DMS114 treated with DMSO at 0.1 percent for 48 hours (cell line): ENCODE results near the gene SNRNP40.

Experiments
- DNase-seq: peaks from one replicate; lab custom pipeline; 2025; ENCODE audit not compliant: unreplicated experiment; lab: John Stamatoyannopoulos, UW

SNRNP40 gene

DNA sequence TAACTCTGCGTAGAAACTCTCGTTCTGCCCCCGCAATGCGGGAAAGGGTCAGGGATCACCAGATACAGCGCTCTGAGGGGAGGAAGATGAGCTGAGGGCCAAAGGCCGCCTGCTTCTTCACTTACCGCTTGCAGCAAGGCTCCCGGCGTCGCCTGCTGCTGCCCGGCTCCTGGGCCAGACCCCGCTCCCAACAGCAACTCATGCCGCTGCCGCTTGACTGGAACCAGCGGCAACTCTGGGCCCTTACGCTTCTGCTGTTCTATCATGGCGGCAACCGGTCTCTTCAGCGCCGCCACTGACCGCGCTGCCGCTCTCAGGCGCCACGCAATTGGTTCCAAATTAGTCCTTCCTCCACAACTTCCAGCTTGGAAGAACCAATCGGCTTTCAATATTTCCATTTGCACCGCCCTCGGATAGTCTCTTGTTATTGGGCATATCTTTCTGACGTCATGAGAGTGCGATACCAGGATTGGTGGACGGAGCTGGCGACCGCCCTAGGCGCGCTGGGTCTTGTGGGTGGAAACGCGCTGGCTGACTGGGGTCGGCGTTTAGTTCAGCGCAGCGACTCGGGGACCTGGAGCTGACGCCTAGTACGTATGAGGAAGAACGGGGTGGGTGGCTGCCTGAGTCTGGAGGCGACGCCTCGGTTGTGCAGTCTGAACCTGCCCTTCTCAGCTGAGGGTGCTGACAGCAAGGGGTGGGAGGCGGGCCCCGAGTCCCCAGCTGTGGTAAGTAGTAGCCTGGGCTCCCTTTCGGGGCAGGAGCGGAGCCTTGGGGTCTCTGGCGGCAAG lies at the start of gene SNRNP40, which contains the start of gene ZCCHC17:
TSS of gene SNRNP40 (minus strand) at position 303 of the 791 bp plus-strand sequence. CDS start at position 266, 37 bp downstream.
TSS of gene ZCCHC17 (plus strand) at position 547 of the 791 bp plus-strand sequence. CDS start 13,067 bp downstream, outside the sequence.
- peak; percentile 99 for DNase-seq

DNA sequence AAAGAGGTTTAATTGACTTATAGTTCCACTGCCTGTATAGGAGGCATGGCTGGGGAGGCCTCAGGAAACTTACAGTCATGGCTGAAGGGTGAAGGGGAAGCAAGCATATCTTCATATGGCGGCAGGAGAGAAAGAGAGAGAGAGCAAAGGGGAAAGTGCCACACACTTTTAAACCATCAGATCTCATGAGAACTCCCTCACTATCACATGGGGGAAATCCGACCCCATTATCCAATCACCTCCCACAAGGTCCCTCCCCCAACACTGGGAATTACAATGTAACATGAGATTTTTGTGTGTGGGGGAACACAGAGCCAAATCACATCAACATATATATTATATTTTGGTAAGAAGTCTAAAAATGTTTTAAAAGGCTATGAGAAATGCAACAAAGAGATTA lies 49.0 kb upstream of the SNRNP40 start:
- no peak for DNase-seq

DNA sequence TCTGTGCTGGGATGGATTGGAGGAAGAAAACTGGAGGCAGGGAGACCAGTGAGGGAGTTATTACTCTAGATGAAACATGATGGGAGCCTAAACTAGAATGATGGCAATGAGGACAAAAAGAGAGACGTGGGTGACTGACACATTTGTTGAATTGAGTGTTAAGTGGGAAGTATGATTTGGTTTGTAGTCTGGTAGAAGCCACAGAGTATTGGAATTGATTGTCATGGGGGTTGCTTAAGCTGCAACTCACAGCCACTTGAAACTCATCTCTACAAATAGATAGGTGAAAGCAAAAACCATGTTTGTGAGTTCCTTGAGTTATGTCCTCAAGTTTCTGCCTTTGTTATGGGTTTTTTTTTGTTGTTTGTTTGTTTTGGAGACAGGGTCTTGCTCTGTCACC lies 47.9 kb upstream of the SNRNP40 start:
- no peak for DNase-seq

DNA sequence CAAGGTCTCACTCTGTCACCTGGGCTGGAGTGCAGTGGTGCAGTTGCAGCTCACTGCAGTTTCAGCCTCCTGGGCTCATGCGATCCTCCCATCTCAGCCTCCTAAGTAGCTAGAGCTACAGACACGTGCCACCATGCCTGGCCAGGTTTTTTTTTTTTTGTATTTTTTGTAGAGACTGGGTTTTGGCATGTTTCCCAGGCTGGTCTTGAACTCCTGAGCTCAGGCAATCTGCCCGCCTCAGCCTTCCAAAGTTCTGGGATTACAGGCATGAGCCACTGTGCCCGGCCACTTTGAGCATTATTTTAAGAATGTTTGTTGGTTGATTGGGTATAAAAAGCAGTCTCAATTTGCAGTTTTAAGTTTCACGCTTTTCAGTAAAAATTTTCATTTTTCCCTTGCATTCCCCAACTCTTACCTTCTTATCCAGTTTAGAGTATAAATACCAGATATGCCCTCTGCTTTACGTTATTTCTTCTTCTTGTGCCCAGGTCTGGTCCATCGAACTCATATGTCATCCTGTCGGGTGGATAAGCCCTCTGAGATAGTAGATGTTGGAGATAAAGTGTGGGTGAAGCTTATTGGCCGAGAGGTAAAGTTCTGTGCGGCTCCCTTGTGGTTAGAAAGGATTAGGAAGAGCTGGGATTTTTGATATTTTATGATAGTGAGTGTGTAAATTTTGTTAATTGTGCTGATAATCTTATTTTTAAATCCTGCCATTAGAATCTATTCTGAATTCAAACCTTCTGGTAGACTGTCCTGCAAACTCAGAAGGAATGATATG lies 40.3 kb upstream of the SNRNP40 start:
- no peak for DNase-seq

DNA sequence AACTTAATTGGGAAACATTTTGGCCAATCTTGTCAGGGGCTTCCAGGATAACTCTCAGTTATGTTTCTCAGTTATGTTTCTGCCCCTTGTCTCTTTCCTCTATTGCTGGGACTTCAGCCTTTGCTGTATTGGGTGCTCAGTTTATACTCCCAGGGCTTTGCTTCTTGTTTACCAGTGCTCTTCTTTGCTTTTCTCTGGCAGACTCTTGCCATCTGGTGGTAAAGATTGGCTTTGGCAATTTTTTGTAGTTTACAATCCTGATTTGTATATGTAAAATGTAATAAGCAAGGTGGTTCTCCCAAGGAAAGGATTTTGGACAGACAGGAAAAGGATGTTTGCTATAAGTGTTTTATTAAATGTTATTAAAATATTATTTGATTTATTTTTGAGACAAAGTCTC lies 38.4 kb upstream of the SNRNP40 start:
- DNase-seq: peak; percentile 70

DNA sequence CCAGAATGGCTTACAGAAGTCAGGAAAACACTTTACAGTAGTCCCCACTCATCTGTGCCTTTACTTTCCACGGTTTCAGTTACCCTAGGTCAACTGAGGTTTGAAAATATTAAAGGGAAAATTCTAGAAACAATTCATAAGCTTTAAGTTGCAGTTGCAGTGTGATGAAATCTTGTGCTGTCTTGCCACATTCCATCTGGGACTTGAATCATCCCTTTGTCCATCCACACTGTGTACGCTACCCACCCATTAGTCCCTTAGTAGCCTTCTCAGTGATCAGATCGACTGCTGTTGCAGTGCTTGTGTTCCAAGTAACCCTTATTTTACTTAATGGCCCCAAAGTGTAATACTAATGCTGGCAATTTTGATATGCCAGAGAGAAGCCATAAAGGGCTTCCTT lies 30.8 kb upstream of the SNRNP40 start:
- DNase-seq: no peak

DNA sequence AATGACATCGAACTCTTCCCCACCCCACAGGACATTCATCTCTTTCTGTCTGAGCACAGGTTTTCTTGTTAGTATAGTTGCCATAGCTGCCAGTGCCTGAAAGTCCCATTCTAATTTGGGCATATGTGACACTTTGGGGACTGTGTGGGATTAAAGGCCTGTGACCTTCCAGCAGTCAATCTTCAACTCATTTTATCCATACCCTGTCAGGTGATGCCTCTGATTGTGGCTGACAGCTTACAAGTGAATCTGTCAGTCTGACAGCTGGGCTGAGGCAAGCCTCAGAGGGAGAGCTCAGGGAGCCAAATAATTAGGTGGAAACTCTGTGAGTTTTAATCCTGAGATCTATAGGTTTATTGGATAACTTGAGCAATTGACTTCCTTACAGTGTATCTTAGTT lies 29.9 kb upstream of the SNRNP40 start:
- DNase-seq: no peak

DNA sequence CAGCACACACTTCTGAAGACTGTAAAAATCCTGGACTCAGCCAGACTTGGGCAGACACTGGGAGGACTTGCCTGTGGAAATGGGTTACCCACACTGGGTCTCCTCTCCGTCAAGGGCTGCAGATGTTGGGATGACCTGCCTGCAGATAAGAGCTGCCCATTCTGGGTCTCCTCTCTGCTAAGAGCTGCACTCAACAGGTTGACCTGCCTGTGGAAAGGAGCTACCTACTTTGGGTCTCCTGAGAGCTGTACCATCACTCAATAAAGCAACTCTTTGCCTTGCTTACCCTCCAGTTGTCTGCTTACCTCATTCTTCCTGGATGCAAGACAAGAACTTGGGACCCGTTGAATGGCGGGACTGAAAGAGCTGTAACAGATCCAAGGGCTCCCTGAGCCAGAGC lies 28.4 kb upstream of the SNRNP40 start:
- DNase-seq: no peak

DNA sequence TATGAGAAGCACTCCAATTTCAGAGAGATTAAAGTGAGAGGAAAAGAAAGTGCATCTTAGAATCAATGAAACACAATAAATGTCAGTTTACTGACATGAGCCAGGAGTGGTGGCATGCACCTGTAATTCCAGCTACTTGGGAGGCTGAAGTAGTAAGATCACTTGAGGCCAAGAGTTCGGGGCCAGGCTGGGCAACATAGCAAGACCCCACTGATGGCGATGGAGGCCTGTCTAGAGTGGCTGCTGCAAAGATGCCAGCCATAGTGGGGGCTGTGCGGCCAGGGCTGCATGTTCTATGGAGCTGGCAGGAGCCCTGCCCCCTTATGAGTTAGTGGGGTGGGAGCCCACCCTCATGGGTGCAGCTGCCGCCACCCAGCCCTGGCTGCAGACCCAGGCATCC lies 27.5 kb upstream of the SNRNP40 start:
- DNase-seq: no peak

DNA sequence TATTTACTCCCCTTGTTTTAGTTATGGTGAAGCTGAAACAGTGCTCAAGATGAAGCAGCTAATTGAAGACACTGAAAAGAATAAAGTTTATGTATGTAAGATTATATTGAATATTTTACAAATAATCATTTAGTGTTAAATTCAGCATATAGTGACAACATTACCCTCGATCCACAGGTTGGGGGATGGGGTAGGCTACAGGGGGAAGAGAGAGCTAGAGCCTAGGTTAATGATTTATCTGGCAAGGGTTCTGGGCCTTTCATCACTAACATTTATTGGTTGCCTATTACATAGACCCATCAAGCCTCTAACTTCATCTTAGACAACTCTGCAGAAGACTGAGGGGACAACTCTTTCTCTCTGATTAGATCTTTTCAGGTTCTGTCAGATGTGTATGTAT lies 21.6 kb upstream of the SNRNP40 start:
- no peak for DNase-seq

DNA sequence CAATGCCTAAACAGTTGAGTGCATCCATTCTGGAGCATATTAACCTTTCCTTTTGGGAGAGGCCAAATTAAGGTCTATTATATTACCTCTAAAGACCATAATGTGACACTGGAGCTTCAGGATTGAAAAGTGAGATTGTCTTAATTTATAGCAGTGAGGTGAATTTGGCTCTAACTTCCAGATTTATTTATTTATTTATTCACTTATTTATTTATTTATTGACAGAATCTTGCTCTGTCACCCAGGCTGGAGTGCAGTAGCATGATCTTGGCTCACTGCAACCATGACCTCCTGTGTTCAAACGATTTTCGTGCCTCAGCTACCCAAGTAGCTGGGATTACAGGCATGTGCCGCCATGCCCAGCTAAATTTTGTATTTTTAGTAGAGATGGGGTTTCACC lies 19.3 kb upstream of the SNRNP40 start:
- no peak for DNase-seq

DNA sequence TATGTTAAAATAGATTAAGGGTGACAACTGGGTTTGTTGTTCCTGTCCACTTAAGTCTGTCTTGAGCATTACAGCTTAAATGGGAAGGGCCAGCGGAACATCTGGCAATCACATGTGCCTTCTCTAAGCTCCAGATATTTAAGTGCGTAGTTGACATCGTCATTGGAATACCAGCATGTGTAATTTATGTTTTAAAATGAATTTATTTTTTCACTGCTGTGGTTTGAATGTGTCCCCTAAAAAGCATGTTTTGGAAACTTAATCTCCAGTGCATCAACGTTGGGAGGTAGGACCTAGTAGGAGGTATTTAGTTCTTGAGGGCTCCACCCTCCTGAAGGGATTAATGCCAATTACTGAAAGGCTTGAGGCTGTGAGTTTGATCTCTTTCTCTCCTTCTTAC lies 13.6 kb upstream of the SNRNP40 start:
- no peak for DNase-seq

DNA sequence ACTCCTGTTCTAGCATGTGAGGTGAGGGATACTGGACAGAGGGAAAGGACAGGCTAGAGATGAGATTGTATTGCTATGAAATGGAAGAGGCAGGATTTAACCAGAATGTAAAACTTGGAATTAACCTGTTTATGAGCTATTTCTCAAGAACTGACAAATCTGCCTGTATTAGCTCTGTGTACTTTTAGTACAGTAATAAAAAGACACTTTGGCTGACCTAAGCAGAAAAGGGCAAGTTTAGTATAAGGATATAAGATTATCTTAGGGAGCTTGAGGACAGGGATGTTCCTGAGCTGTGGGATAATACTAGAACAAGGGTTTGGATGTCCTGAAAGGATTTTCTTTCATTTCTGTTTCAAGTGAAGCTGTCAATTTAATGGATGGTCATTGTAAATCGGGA lies 11.4 kb upstream of the SNRNP40 start:
- no peak for DNase-seq

DNA sequence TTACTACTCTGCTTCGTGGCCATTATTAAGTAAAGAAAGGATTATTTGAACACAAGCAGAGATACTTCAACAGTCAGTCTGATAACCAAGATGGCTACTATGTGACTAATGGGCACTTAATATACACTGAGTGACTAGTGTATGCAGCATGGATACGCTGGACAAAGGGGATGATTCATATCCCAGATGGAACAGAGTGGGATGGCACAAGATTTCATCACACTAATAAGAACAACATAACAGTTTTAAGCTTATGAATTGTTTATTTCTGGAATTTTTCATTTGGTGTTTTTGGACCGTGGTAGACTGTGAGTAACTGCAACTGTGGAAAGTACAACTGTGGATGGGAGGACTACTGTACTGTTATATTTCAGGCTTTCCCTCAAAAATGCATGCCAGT lies 9.7 kb upstream of the SNRNP40 start:
- DNase-seq: no peak

DNA sequence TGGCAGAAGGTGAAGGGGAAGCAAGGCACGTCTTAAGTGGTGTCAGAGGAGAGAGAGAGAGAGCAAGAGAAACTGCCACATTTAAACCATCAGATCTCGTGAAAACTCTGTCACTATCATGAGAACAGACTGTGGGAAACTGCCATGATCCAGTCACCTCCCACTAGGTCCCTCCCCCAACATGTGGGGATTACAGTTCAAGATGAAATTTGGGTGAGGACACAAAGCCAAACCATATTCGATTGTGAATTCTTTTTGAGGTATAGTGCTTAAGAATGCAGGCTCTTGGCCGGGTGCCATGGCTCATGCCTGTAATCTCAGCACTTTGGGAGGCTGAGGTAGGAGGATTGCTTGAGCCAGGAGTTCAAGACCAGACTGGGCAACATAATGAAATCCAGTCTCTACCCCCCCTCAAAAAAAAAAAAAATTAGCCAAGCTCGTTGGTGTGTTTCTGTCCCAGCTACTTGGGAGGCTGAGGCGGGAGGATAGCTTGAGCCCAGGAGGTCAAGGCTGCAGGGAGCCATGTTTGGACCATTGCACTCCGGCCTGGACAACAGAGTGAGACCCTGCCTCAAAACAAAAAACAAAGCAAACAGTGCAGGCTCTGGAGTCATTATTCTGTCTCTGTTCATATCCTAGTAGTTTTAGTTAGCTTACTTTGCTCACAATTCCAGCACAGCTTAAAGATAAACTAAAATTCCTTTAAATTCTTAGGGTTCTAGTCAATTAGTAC lies 6.3 kb upstream of the SNRNP40 start:
- no peak for DNase-seq

DNA sequence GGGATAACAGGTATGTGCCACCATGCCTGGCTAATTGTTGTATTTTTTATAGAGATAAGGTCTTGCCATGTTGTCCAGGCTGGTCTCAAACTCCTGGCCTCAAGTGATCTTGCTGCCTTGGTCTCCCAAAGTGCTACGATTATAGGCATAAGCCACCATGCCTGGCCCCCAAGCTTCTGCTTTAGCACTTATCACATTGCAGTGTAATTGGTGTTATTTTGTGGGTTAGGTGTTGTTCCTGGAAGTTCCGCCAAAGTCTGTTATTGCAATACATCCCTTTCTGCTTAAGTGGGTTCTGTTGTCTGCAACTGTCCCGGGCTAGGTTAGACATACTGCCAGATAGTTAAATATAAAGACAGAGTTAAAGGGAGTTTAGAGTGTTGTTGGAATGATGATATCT lies 3.6 kb upstream of the SNRNP40 start:
- no peak for DNase-seq

DNA sequence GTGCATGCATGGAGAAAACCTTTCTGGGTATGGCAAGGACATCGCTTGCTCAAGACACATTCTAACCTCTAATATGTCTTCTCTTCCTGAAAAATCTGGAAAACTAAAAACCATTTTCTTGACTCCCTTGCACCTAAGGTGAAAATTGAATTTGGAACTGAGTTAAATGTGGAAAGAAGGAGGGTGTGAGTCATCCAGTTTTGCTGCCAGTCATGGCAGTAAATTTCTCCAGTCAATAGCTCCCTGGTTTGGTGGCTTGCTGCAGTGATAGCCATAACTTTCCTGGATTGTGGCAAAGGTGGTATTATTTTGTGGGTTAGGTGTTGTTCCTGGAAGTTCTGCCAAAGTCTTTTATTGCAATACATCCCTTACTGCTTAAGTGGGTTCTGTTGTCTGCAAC lies 2.8 kb upstream of the SNRNP40 start:
- no peak for DNase-seq

DNA sequence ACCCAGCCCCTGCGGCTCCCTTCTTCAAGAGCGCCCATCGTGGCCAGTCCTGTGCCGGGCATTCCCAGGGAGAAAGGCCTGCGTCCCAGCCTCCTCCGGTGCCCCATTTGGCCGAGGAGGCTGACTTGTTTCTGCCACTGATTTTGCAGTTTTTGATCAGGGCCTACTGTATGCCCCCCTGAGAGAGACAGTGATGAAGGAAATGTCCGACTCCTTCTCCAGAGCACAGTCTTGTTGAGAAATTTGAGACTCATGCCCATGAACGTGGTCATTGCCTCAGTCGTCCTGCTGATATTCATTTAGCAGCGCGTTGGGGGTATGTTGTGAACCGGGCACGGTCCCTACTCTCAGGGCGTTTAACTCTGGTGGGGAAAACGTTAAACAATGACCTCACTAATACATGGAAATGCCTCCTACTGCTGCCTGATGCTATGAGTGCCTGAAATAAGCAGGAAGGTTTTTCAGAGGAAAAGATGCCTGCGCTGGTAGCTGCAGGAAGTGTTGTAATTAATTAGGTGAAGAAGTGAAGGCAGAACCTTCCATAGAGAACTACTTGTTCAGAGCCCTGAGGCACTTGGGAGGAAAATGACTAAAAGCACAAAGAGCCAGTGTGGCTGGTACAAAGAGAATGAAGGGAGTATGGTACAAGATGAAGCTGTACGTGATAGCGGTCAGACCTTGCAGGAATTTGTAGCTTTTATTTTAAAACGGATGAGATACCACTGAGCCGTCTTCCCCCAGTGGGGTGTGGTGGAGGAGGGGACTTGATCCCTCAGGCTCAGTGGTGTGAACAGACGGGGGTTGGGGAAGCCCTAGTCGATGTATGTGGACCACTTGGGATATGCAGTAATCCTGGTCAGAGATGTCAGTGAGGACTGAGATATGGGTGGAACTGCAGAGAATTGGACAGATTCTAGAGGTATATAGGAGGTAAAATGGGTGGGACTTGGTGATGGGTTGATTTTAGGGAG lies 974 bp upstream of the SNRNP40 start:
- DNase-seq: no peak

DNA sequence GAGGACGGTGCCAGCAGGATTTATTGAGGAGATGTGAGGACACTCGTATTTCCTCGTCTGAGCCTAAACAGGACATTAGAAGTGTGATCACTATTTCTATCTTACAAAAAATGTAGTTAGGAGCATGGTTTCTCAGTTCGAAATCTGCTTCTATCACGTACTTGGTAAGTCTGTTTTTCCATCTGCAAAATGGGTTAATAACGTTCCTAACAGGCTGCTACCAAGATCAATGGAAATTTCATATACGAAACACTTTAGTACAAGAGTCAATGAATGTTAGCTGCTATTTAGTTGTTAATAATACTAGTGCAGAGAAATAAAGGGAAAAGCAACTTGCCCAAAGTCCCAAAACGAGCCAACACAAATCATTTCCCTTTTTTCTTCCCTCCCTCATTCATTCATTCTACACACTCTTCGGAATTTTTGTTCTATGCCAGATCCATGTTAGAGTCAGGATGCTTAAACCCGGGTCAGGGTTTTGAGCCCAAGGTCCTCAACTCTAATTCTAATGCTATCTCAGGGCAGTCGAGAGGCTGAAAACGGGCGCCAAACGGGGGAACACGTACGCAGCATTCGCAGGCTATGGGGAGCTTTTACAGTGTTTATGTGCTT lies 608 bp downstream of the SNRNP40 start:
- DNase-seq: no peak

DNA sequence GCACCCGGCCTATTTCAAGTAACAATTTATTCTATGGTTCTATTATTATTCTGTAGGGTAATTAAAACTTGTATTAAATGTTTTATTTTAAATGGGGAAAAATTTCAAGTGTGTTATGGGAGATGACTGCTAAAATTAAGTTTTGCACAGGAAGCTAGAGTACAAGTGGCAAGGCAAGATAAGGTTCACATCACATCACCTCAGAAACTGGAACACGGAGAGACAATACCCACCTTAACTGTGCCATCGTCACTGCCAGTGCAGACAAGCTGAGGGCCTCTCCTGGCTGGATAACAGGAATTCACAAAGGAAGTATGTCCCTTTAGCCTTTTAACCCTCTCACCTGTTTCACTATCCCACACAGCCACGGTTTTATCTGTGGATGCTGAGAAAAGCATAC lies 7.6 kb downstream of the SNRNP40 start:
- DNase-seq: no peak
